ENCODE measurements around the gene ACOX1.

ACOX1 gene

GRCh38 chr17:76008208-76008607 lies 29.2 kb upstream of the ACOX1 start:
- no peak for DNase-seq

GRCh38 chr17:76007850-76008165 lies 28.8 kb upstream of the ACOX1 start:
- DNase-seq, result no peak

GRCh38 chr17:76007131-76007849 lies 28.3 kb upstream of the ACOX1 start:
- DNase-seq, result no peak

- peak; percentile 59 for DNase-seq
Observed at GRCh38 chr17:76005263-76006149, 26.5 kb upstream of the ACOX1 start.

- DNase-seq, result no peak
Observed at GRCh38 chr17:76004750-76005262, 25.8 kb upstream of the ACOX1 start.

- DNase-seq, result no peak
Observed at GRCh38 chr17:76003915-76004314, 24.9 kb upstream of the ACOX1 start.

- no peak for DNase-seq
Observed at GRCh38 chr17:76002100-76002499, 23.1 kb upstream of the ACOX1 start.

GRCh38 chr17:76000755-76001521 lies 22.0 kb upstream of the ACOX1 start, which contains the start of gene CDK3:
CDK3 (plus strand) TSS chr17:76000855; CDS start chr17:76001426, 571 bp downstream.
- no peak for DNase-seq

- DNase-seq, result peak; percentile 42
Observed at GRCh38 chr17:76000016-76000754, 21.2 kb upstream of the ACOX1 start.

GRCh38 chr17:75998327-75998795 lies 19.4 kb upstream of the ACOX1 start:
- DNase-seq, result no peak

GRCh38 chr17:75996665-75997590 lies 18.0 kb upstream of the ACOX1 start:
- peak; percentile 70 for DNase-seq

- no peak for DNase-seq
Observed at GRCh38 chr17:75995385-75995925, 16.5 kb upstream of the ACOX1 start.

- DNase-seq, result no peak
Observed at GRCh38 chr17:75994802-75995370, 15.9 kb upstream of the ACOX1 start.

- no peak for DNase-seq
Observed at GRCh38 chr17:75991396-75991795, 12.4 kb upstream of the ACOX1 start.

GRCh38 chr17:75987041-75987440 lies 8.1 kb upstream of the ACOX1 start:
- DNase-seq, result no peak

- DNase-seq, result no peak
Observed at GRCh38 chr17:75985986-75986385, 7.0 kb upstream of the ACOX1 start.

GRCh38 chr17:75983501-75984181 lies 4.7 kb upstream of the ACOX1 start:
- DNase-seq, result peak; percentile 12

GRCh38 chr17:75981019-75981615 lies 2.2 kb upstream of the ACOX1 start:
- DNase-seq, result no peak
